ENCODE data around the gene NQO2.

- no peak for TF ChIP-seq ZBTB33 (IDR thresholded peaks at IDR 0.05; ENCODE audit: extremely low read depth, insufficient replicate concordance, low read length)
- no peak for TF ChIP-seq EZH2phosphoT487 (IDR thresholded peaks at IDR 0.05; ENCODE audit: borderline replicate concordance)
- TF ChIP-seq POLR2AphosphoS5 (IDR thresholded peaks at IDR 0.05; ENCODE audit: low read depth, low read length): peak; percentile 15; the same call in 1 of the 2 replicates
- TF ChIP-seq CTCF (IDR thresholded peaks at IDR 0.05 in 2 of 3, conservative IDR thresholded peaks at IDR 0.05 in 1 of 3; ENCODE audit: borderline replicate concordance in 1 of 3, insufficient read depth in 1 of 3, low read depth in 2 of 3, low read length in 2 of 3): peak; percentile 99 to 100 (median 99)
- peak; percentile 83 for TF ChIP-seq RAD21 (IDR thresholded peaks at IDR 0.05; ENCODE audit: low read depth)
- no peak for TF ChIP-seq POLR2A (IDR thresholded peaks at IDR 0.05; ENCODE audit: borderline replicate concordance, extremely low read depth, insufficient read depth, insufficient read length)
- no peak for TF ChIP-seq EZH2 (IDR thresholded peaks at IDR 0.05)
- peak; percentile 71 for TF ChIP-seq YY1 (IDR thresholded peaks at IDR 0.05; ENCODE audit: extremely low read depth, insufficient replicate concordance, low read depth, low read length)
Observed at GRCh38 chr6:2952557-2953095, 47.1 kb upstream of the NQO2 start.
